Pancreas (tissue), 10 donors: ENCODE data around the gene MYDGF. TPM values are rescaled to one million over a fixed set of nuclear protein-coding genes. Genes with fewer than 3 reads are reported as not detected.

Experiments
- ATAC-seq, 4 donors: fragments of 200-7000 bp; cut with Tn5 transposase; one replicate each; pipeline versions ENCODE4 v1.8.0 to v1.9.1; 2020; ENCODE audit warnings: mild to moderate bottlenecking in 4 of 4, moderate library complexity in 4 of 4
- DNase-seq, 6 donors: peaks; one replicate each; pipeline ENCODE4 v3.0.0-alpha.2; 2020
- FAIRE-seq: peaks from 2 replicates; lab custom pipeline; 2012; peaks lifted over from hg19 to GRCh38; lab: Jason Lieb, UNC
- H3K27ac ChIP-seq, 4 donors: fragments of 200-600 bp; sonication (generic); 1 replicate in 3 of 4; 2 replicates in 1 of 4; pipeline versions ENCODE4 v1.5.0 to v1.8.0; 2020
- H3K27me3 ChIP-seq, 4 donors: fragments of 200-600 bp; one replicate each; pipeline ENCODE4 v1.8.0; 2021
- H3K36me3 ChIP-seq, 3 donors: fragments of 200-600 bp; sonication (generic) in 1 of 3; one replicate each; pipeline versions ENCODE4 v1.5.0 to v1.8.0; 2020 to 2021
- H3K4me1 ChIP-seq, 3 donors: fragments of 200-600 bp; one replicate each; pipeline ENCODE4 v1.8.0; 2021
- H3K4me3 ChIP-seq, 4 donors: fragments of 200-600 bp; sonication (generic) in 2 of 4; one replicate each; pipeline versions ENCODE4 v1.5.0 to v1.8.0; 2020 to 2021
- H3K9me3 ChIP-seq, 4 donors: fragments of 200-600 bp; one replicate each; pipeline ENCODE4 v1.8.0; 2021
- CTCF ChIP-seq, 4 donors: fragments of 200-600 bp; sonication (generic) in 3 of 4; IDR thresholded peaks; one replicate each; pipeline versions ENCODE4 v1.5.0 to v1.8.0; 2021; ENCODE audit warnings: antibody characterized with exemption in 4 of 4
- WGBS, 2 donors: extraction: QIAGEN DNeasy Blood & Tissue Kit; methylation state at CpG; one replicate each; pipeline ENCODE4 v1.1.7; 2013; 5-methylcytosine and 5-hydroxymethylcytosine counted together
- intact Hi-C, 3 donors: fragments of 100-400 bp; cut with DNase I; formaldehyde crosslinking; loops; one replicate each; pipeline versions ENCODE4 v1.11.1 to v1.14.2; 2022
- polyA plus RNA-seq, 2 donors: library from polyadenylated mRNA; stranded (reverse); fragments of 200-250 nt; gene quantifications; one replicate each; pipeline ENCODE4 v1.2.3, GENCODE V29; 2013
- total RNA-seq, 6 donors: library from RNA; stranded (reverse); fragmentation: NEBNext Ultra II Directional in 4 of 6; extraction: Animal tissue kit (Norgen Biotek cat#: 25700) in 4 of 6; gene quantifications; one replicate each; pipeline versions ENCODE4 v1.2.1 to v1.2.4, GENCODE V29; 2021 to 2023
- donor health status: healthy with polysubstance abuse.
- donor health status: DM: no; HTN: no; CAD: no; lungs with moderate emphysema.
- donor health status: DM: no; HTN: no; CAD: no.
- donor health status: control.
- donor health status: control.
- donor health status: Bipolar disorder and iron deficiency.
- donor health status: DM: yes; HTN: yes; CAD: no.
- donor health status: DM: no; HTN: no; CAD: no.
- donor health status: DM: no; HTN: no; CAD: no.
- donor health status: DM: yes; HTN: yes; CAD: no.

The MYDGF gene
- total and polyA plus RNA-seq, 8 donors: 50.3 to 102 (median 66.4) TPM

- peaks cover 15 to 24% (median 21%) of the 10 kb centered on the region in 3 donors for H3K4me1 ChIP-seq
- peak overlapping the region; percentile 24 to 84 (median 54) for H3K27ac ChIP-seq
- H3K36me3 ChIP-seq: peaks cover 1 to 16% (median 8%) of the 10 kb centered on the region in 3 donors
- FAIRE-seq (no peak), DNase-seq (no peak), ATAC-seq (no peak)
- no peaks in the 10 kb centered on the region for H3K27me3 ChIP-seq
- 61 to 74% methylated on average over 11 to 12 of the region's 12 CpGs for WGBS, 2 donors
- H3K9me3 ChIP-seq: no peaks in the 10 kb centered on the region
- no peak for TF ChIP-seq CTCF (IDR thresholded peaks at IDR 0.05)
- intact Hi-C loops: no loop called here
- no peak overlapping the region for H3K4me3 ChIP-seq
Observed at GRCh38 chr19:4707322-4707721, 37.2 kb upstream of the MYDGF start.

GRCh38 chr19:4705413-4706131 lies 35.4 kb upstream of the MYDGF start:
- ATAC-seq (peak in 2 of 4 donors; percentile 5 to 10), FAIRE-seq (no peak), DNase-seq (peak in 1 of 6 donors; percentile 43)
- H3K36me3 ChIP-seq: peaks cover 8 to 29% (median 16%) of the 10 kb centered on the region in 3 donors
- H3K27me3 ChIP-seq: no peaks in the 10 kb centered on the region
- TF ChIP-seq CTCF (IDR thresholded peaks at IDR 0.05): no peak
- no peak overlapping the region for H3K4me3 ChIP-seq
- H3K9me3 ChIP-seq: no peaks in the 10 kb centered on the region
- intact Hi-C loops: no loop called here
- H3K4me1 ChIP-seq: peaks cover 15 to 23% (median 20%) of the 10 kb centered on the region in 3 donors
- 62% methylated on average over 19 of the region's 19 CpGs for WGBS, 2 donors
- peak overlapping the region in 3 of 4 donors; percentile 4 to 64 (median 64) for H3K27ac ChIP-seq

GRCh38 chr19:4704317-4704673 lies 34.2 kb upstream of the MYDGF start:
- Histone ChIP-seq H3K9me3 (no peaks in the 10 kb centered on the region), H3K27ac (no peak overlapping the region), H3K27me3 (no peaks in the 10 kb centered on the region), H3K4me3 (no peak overlapping the region), H3K36me3 (peaks cover 8 to 40% (median 16%) of the 10 kb centered on the region in 3 donors), H3K4me1 (peaks cover 12 to 16% (median 15%) of the 10 kb centered on the region in 3 donors)
- intact Hi-C loops: no loop called here
- WGBS, 2 donors: 91 to 94% methylated on average over 9 of the region's 9 CpGs
- ATAC-seq (no peak), FAIRE-seq (no peak), DNase-seq (no peak)
- no peak for TF ChIP-seq CTCF (IDR thresholded peaks at IDR 0.05)

GRCh38 chr19:4703671-4704316 lies 33.7 kb upstream of the MYDGF start:
- Histone ChIP-seq H3K27me3 (no peaks in the 10 kb centered on the region), H3K27ac (no peak overlapping the region), H3K4me3 (no peak overlapping the region), H3K9me3 (no peaks in the 10 kb centered on the region), H3K36me3 (peaks cover 8 to 41% (median 16%) of the 10 kb centered on the region in 3 donors), H3K4me1 (peaks cover 12 to 16% (median 15%) of the 10 kb centered on the region in 3 donors)
- no peak for ATAC-seq
- no peak for DNase-seq
- intact Hi-C loops: no loop called here
- FAIRE-seq: no peak
- TF ChIP-seq CTCF (IDR thresholded peaks at IDR 0.05): no peak
- 91 to 95% methylated on average over 28 of the region's 28 CpGs for WGBS, 2 donors
